HEK293 (cell line): ENCODE measurements around the gene TMEM183A.

Source experiments
- CTCF ChIA-PET: fragments of 350-600 bp; formaldehyde crosslinking; extraction: SDS; loops from one replicate; lab custom pipeline; 2021; ENCODE audit warnings: antibody characterized with exemption; lab: Yijun Ruan, JAX
- POLR2A ChIA-PET: fragments of 300-600 bp; formaldehyde crosslinking; extraction: SDS; loops from one replicate; lab custom pipeline; 2020; ENCODE audit warnings: antibody characterized with exemption, inconsistent platforms; lab: Yijun Ruan, JAX
- H3K27ac ChIP-seq: fragments of 200-500 bp; sonication (Bioruptor generic); 2 replicates; pipeline ENCODE4 v1.5.1; 2014; ENCODE audit warnings: low read depth, low read length, control low read depth, inconsistent platforms; ENCODE audit errors: extremely low read depth
- H3K36me3 ChIP-seq, 2 experiments: fragments of 200-500 bp in 1 of 2; sonication (Bioruptor generic) in 1 of 2; 1 replicate in 1 of 2; 2 replicates in 1 of 2; pipeline ENCODE4 v1.5.1; 2014 to 2017; ENCODE audit warnings: inconsistent platforms in 2 of 2, low read length in 2 of 2; ENCODE audit not compliant: control insufficient read depth in 2 of 2, insufficient read depth in 1 of 2
- H3K4me1 ChIP-seq: fragments of 200-500 bp; sonication (Bioruptor generic); 2 replicates; pipeline ENCODE4 v1.5.1; 2014; ENCODE audit warnings: mild to moderate bottlenecking, low read length, inconsistent platforms; ENCODE audit not compliant: control insufficient read depth, insufficient read depth
- H3K4me3 ChIP-seq: 2 replicates; pipeline ENCODE4 v1.5.1; 2011; ENCODE audit warnings: low read depth, mild to moderate bottlenecking, control low read depth, low read length, moderate library complexity
- H3K9me3 ChIP-seq: fragments of 200-500 bp; sonication (Bioruptor generic); 2 replicates; pipeline ENCODE4 v1.5.1; 2014; ENCODE audit warnings: low read depth, low read length, inconsistent platforms; ENCODE audit not compliant: control insufficient read depth, insufficient read depth
- IKZF3 ChIP-seq: fragments of 450-650 bp; IDR thresholded peaks from 2 replicates; pipeline ENCODE4 v1.5.0; 2018; ENCODE audit warnings: missing biosample characterization, mild to moderate bottlenecking, missing genetic modification characterization, moderate library complexity
- KLF1 ChIP-seq: fragments of 450-650 bp; formaldehyde crosslinking; IDR thresholded peaks from 2 replicates; pipeline ENCODE4 v1.5.1; 2016; ENCODE audit warnings: missing biosample characterization, missing genetic modification characterization
- KLF7 ChIP-seq: fragments of 450-650 bp; formaldehyde crosslinking; IDR thresholded peaks from 2 replicates; pipeline ENCODE4 v1.5.1; 2016; ENCODE audit warnings: missing biosample characterization, missing genetic modification characterization, borderline replicate concordance
- MEIS1 ChIP-seq: sonication (generic); formaldehyde crosslinking; IDR thresholded peaks from 2 replicates; pipeline ENCODE4 v1.8.1; 2022; ENCODE audit warnings: missing genetic modification reagents, mild to moderate bottlenecking, borderline replicate concordance
- SETDB1 ChIP-seq: IDR thresholded peaks from one replicate; pipeline ENCODE4 v1.6.1; 2017; ENCODE audit warnings: mild to moderate bottlenecking, low read length, moderate library complexity, mixed read lengths; ENCODE audit not compliant: insufficient read length
- ZBTB48 ChIP-seq: fragments of 450-650 bp; formaldehyde crosslinking; IDR thresholded peaks from 2 replicates; pipeline ENCODE4 v1.5.1; 2016; ENCODE audit warnings: missing biosample characterization, missing genetic modification characterization
- ZNF133 ChIP-seq: fragments of 450-650 bp; formaldehyde crosslinking; IDR thresholded peaks from 2 replicates; pipeline ENCODE4 v1.5.1; 2016; ENCODE audit warnings: missing biosample characterization, missing genetic modification characterization
- ZNF324 ChIP-seq: fragments of 450-650 bp; formaldehyde crosslinking; IDR thresholded peaks from 2 replicates; pipeline ENCODE4 v1.5.1; 2016; ENCODE audit warnings: missing biosample characterization, missing genetic modification characterization
- ZNF335 ChIP-seq: fragments of 450-650 bp; formaldehyde crosslinking; conservative IDR thresholded peaks from 2 replicates; pipeline ENCODE4 v1.5.1; 2016; ENCODE audit warnings: missing biosample characterization, missing genetic modification characterization
- ZNF341 ChIP-seq: fragments of 450-650 bp; formaldehyde crosslinking; IDR thresholded peaks from 2 replicates; pipeline ENCODE4; 2016; ENCODE audit warnings: low read depth, missing biosample characterization, missing genetic modification characterization
- ZNF423 ChIP-seq: fragments of 450-650 bp; formaldehyde crosslinking; IDR thresholded peaks from 2 replicates; pipeline ENCODE4 v1.5.1; 2016; ENCODE audit warnings: missing biosample characterization, missing genetic modification characterization
- ZNF624 ChIP-seq: fragments of 450-650 bp; formaldehyde crosslinking; IDR thresholded peaks from 2 replicates; pipeline ENCODE4 v1.5.1; 2017; ENCODE audit warnings: missing biosample characterization, missing genetic modification characterization
- ZNF777 ChIP-seq: fragments of 450-650 bp; formaldehyde crosslinking; IDR thresholded peaks from 2 replicates; pipeline ENCODE4 v1.5.1; 2017; ENCODE audit warnings: missing biosample characterization, missing genetic modification characterization, borderline replicate concordance
- TF ChIP-seq, protein P1 (sequence below): fragments of 450-650 bp; formaldehyde crosslinking; IDR thresholded peaks from 2 replicates; pipeline ENCODE4 v1.5.1; 2017; ENCODE audit warnings: missing biosample characterization, missing genetic modification characterization
- TF ChIP-seq, protein P2 (sequence below): fragments of 450-650 bp; formaldehyde crosslinking; IDR thresholded peaks from 2 replicates; pipeline ENCODE4 v1.5.1; 2016; ENCODE audit warnings: missing biosample characterization, missing genetic modification characterization, borderline replicate concordance
- TF ChIP-seq, protein P3 (sequence below): fragments of 450-650 bp; formaldehyde crosslinking; IDR thresholded peaks from 2 replicates; pipeline ENCODE4 v1.5.1; 2017; ENCODE audit warnings: missing biosample characterization, missing genetic modification characterization
- TF ChIP-seq, protein P4 (sequence below): fragments of 450-650 bp; formaldehyde crosslinking; IDR thresholded peaks from 2 replicates; pipeline ENCODE4 v1.5.1; 2016; ENCODE audit warnings: missing biosample characterization, missing genetic modification characterization

TMEM183A gene

DNA sequence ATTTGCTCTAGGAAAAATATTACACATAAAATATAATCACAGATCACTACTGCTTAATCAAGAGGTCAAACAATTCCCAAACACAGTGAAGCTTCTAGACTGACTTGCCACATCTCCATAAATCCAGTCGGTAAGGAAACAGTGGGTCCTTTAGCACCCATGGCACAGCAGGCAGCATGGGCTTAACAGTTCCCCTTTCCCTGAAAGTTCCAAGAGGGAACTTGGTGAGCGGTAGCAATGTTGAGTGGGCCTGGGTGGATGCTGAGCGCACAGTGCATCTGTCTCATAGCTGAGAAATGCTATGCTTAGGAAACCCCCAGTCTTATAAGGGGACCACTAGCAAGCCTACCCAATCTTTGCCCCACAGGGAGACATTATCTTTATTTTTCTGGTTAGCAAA lies 32.3 kb upstream of the TMEM183A start (continued):
- TF ChIP-seq KLF7 (tag by site-specific recombination) (no peak), MEIS1 (CRISPR knock-in tag) (no peak), ZNF777 (tag by site-specific recombination) (no peak), ZNF624 (tag by site-specific recombination) (no peak), ZNF324 (no peak)
- TF ChIP-seq, protein P1, sequence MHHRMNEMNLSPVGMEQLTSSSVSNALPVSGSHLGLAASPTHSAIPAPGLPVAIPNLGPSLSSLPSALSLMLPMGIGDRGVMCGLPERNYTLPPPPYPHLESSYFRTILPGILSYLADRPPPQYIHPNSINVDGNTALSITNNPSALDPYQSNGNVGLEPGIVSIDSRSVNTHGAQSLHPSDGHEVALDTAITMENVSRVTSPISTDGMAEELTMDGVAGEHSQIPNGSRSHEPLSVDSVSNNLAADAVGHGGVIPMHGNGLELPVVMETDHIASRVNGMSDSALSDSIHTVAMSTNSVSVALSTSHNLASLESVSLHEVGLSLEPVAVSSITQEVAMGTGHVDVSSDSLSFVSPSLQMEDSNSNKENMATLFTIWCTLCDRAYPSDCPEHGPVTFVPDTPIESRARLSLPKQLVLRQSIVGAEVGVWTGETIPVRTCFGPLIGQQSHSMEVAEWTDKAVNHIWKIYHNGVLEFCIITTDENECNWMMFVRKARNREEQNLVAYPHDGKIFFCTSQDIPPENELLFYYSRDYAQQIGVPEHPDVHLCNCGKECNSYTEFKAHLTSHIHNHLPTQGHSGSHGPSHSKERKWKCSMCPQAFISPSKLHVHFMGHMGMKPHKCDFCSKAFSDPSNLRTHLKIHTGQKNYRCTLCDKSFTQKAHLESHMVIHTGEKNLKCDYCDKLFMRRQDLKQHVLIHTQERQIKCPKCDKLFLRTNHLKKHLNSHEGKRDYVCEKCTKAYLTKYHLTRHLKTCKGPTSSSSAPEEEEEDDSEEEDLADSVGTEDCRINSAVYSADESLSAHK: no peak

DNA sequence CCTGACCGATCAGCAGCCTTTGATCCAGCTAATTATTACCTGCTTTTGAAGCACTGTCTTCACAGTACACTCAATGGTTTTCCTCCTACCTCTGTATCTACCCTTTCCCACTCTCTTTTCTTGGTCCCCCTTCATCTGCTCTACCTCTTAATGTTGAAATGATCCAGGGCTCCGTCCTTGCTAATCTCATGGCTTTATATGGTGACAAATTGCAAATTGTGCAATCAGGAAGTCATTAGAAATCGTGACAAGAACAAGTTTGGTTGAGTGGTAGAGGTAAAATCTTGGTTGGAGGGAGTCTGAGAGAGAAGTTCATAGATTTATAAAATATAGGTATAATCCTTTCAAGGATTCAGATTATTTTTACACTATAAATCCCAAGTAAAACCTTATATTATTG lies 30.5 kb upstream of the TMEM183A start:
- TF ChIP-seq SETDB1 (no peak), ZNF341 (tag by site-specific recombination) (no peak), ZNF423 (tag by site-specific recombination) (no peak), KLF1 (no peak), ZNF133 (tag by site-specific recombination) (no peak), ZNF335 (tag by site-specific recombination) (no peak), ZBTB48 (tag by site-specific recombination) (no peak), IKZF3 (tag by site-specific recombination) (no peak)
- TF ChIP-seq, protein P2, sequence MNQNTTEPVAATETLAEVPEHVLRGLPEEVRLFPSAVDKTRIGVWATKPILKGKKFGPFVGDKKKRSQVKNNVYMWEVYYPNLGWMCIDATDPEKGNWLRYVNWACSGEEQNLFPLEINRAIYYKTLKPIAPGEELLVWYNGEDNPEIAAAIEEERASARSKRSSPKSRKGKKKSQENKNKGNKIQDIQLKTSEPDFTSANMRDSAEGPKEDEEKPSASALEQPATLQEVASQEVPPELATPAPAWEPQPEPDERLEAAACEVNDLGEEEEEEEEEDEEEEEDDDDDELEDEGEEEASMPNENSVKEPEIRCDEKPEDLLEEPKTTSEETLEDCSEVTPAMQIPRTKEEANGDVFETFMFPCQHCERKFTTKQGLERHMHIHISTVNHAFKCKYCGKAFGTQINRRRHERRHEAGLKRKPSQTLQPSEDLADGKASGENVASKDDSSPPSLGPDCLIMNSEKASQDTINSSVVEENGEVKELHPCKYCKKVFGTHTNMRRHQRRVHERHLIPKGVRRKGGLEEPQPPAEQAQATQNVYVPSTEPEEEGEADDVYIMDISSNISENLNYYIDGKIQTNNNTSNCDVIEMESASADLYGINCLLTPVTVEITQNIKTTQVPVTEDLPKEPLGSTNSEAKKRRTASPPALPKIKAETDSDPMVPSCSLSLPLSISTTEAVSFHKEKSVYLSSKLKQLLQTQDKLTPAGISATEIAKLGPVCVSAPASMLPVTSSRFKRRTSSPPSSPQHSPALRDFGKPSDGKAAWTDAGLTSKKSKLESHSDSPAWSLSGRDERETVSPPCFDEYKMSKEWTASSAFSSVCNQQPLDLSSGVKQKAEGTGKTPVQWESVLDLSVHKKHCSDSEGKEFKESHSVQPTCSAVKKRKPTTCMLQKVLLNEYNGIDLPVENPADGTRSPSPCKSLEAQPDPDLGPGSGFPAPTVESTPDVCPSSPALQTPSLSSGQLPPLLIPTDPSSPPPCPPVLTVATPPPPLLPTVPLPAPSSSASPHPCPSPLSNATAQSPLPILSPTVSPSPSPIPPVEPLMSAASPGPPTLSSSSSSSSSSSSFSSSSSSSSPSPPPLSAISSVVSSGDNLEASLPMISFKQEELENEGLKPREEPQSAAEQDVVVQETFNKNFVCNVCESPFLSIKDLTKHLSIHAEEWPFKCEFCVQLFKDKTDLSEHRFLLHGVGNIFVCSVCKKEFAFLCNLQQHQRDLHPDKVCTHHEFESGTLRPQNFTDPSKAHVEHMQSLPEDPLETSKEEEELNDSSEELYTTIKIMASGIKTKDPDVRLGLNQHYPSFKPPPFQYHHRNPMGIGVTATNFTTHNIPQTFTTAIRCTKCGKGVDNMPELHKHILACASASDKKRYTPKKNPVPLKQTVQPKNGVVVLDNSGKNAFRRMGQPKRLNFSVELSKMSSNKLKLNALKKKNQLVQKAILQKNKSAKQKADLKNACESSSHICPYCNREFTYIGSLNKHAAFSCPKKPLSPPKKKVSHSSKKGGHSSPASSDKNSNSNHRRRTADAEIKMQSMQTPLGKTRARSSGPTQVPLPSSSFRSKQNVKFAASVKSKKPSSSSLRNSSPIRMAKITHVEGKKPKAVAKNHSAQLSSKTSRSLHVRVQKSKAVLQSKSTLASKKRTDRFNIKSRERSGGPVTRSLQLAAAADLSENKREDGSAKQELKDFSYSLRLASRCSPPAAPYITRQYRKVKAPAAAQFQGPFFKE: no peak
- TF ChIP-seq, protein P3, sequence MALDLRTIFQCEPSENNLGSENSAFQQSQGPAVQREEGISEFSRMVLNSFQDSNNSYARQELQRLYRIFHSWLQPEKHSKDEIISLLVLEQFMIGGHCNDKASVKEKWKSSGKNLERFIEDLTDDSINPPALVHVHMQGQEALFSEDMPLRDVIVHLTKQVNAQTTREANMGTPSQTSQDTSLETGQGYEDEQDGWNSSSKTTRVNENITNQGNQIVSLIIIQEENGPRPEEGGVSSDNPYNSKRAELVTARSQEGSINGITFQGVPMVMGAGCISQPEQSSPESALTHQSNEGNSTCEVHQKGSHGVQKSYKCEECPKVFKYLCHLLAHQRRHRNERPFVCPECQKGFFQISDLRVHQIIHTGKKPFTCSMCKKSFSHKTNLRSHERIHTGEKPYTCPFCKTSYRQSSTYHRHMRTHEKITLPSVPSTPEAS (tag by site-specific recombination): no peak
- TF ChIP-seq, protein P4, sequence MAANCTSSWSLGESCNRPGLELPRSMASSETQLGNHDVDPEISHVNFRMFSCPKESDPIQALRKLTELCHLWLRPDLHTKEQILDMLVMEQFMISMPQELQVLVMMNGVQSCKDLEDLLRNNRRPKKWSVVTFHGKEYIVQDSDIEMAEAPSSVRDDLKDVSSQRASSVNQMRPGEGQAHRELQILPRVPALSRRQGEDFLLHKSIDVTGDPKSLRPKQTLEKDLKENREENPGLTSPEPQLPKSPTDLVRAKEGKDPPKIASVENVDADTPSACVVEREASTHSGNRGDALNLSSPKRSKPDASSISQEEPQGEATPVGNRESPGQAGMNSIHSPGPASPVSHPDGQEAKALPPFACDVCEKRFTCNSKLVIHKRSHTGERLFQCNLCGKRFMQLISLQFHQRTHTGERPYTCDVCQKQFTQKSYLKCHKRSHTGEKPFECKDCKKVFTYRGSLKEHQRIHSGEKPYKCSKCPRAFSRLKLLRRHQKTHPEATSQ (tag by site-specific recombination): no peak
- TF ChIP-seq, all 188 proteins: peak for 0
- CTCF ChIA-PET: no interaction called here
- POLR2A ChIA-PET: no interaction called here
- Histone ChIP-seq H3K27ac (no peak overlapping the region), H3K4me3 (no peak overlapping the region), H3K36me3 (no peaks in the 10 kb centered on the region), H3K4me1 (no peaks in the 10 kb centered on the region), H3K9me3 (no peaks in the 10 kb centered on the region)
